Tibial artery (tissue), 4 donors: ENCODE measurements around the gene RBFOX1.

Experiments used
- DNase-seq, 2 donors: peaks; one replicate each; pipeline ENCODE4 v3.0.0-alpha.2; 2019
- H3K27ac ChIP-seq, 2 donors: fragments of 200-600 bp; sonication (generic) in 1 of 2; 1 replicate in 1 of 2; 2 replicates in 1 of 2; pipeline ENCODE4 v1.5.1; 2018 to 2019; ENCODE audit warnings: mild to moderate bottlenecking in 1 of 2
- H3K27me3 ChIP-seq, 2 donors: fragments of 200-600 bp; sonication (generic) in 1 of 2; one replicate each; pipeline versions ENCODE4 v1.5.1 to v1.6.0; 2016 to 2019
- H3K36me3 ChIP-seq, 3 donors: fragments of 200-600 bp; sonication (generic) in 2 of 3; one replicate each; pipeline ENCODE4 v1.5.1; 2016 to 2019; ENCODE audit warnings: mild to moderate bottlenecking in 2 of 3
- H3K4me1 ChIP-seq, 4 donors: fragments of 200-600 bp; sonication (generic) in 2 of 4; 1 replicate in 3 of 4; 2 replicates in 1 of 4; pipeline ENCODE4 v1.5.1; 2016 to 2019
- H3K4me3 ChIP-seq, 2 donors: fragments of 200-600 bp; sonication (generic) in 1 of 2; 1 replicate in 1 of 2; 2 replicates in 1 of 2; pipeline ENCODE4 v1.5.1; 2018 to 2019; ENCODE audit warnings: mild to moderate bottlenecking in 2 of 2
- H3K9me3 ChIP-seq, 3 donors: fragments of 200-600 bp; sonication (generic) in 1 of 3; one replicate each; pipeline ENCODE4 v1.5.1; 2016 to 2019
- CTCF ChIP-seq, 2 experiments: fragments of 200-600 bp in 1 of 2; fragments of 450-650 bp in 1 of 2; IDR thresholded peaks; one replicate each; pipeline ENCODE4 v1.5.1; 2017 to 2019; ENCODE audit warnings: antibody characterized with exemption in 2 of 2, mild to moderate bottlenecking in 1 of 2, moderate library complexity in 1 of 2
- intact Hi-C: fragments of 100-400 bp; cut with DNase I; formaldehyde crosslinking; loops from one replicate; pipeline ENCODE4 v1.15.0; 2023; ENCODE audit warnings: low total_unique reads

Gene RBFOX1

GRCh38 chr16:7705885-7706284, 373.2 kb downstream of the RBFOX1 start:
- no peaks in the 10 kb centered on the region for H3K36me3 ChIP-seq
- H3K4me1 ChIP-seq: no peaks in the 10 kb centered on the region
- no peaks in the 10 kb centered on the region for H3K27me3 ChIP-seq
- intact Hi-C loops: no loop called here
- H3K4me3 ChIP-seq: no peak overlapping the region
- H3K9me3 ChIP-seq: no peaks in the 10 kb centered on the region
- H3K27ac ChIP-seq: no peak overlapping the region
- TF ChIP-seq CTCF (IDR thresholded peaks at IDR 0.05): no peak
- DNase-seq: no peak

- H3K36me3 ChIP-seq: no peaks in the 10 kb centered on the region
- no peak for DNase-seq
- H3K27me3 ChIP-seq: no peaks in the 10 kb centered on the region
- no peak overlapping the region for H3K4me3 ChIP-seq
- no peaks in the 10 kb centered on the region for H3K4me1 ChIP-seq
- no peaks in the 10 kb centered on the region for H3K9me3 ChIP-seq
- no peak for TF ChIP-seq CTCF (IDR thresholded peaks at IDR 0.05)
- H3K27ac ChIP-seq: no peak overlapping the region
- intact Hi-C loops: no loop called here
These were observed 376.5 kb downstream of the RBFOX1 start for GRCh38 chr16:7709186-7709585.

GRCh38 chr16:7713244-7713643, 380.6 kb downstream of the RBFOX1 start:
- intact Hi-C loops: no loop called here
- no peak for TF ChIP-seq CTCF (IDR thresholded peaks at IDR 0.05)

GRCh38 chr16:7714775-7715174, 382.1 kb downstream of the RBFOX1 start:
- DNase-seq: no peak
- H3K27me3 ChIP-seq: no peaks in the 10 kb centered on the region
- TF ChIP-seq CTCF (IDR thresholded peaks at IDR 0.05): no peak

More at GRCh38 chr16:7713244-7713643, 380.6 kb downstream of the RBFOX1 start:
- Histone ChIP-seq H3K4me1 (no peaks in the 10 kb centered on the region), H3K27ac (no peak overlapping the region), H3K27me3 (no peaks in the 10 kb centered on the region), H3K9me3 (no peaks in the 10 kb centered on the region), H3K4me3 (no peak overlapping the region), H3K36me3 (no peaks in the 10 kb centered on the region)
- no peak for DNase-seq

GRCh38 chr16:7716660-7717550, 384.3 kb downstream of the RBFOX1 start:
- Histone ChIP-seq H3K9me3 (no peaks in the 10 kb centered on the region), H3K27me3 (no peaks in the 10 kb centered on the region), H3K4me1 (no peaks in the 10 kb centered on the region), H3K27ac (no peak overlapping the region), H3K4me3 (no peak overlapping the region), H3K36me3 (no peaks in the 10 kb centered on the region)
- no peak for DNase-seq
- intact Hi-C loops: no loop called here
- TF ChIP-seq CTCF (IDR thresholded peaks at IDR 0.05): no peak

More at GRCh38 chr16:7714775-7715174, 382.1 kb downstream of the RBFOX1 start:
- H3K27ac ChIP-seq: no peak overlapping the region
- H3K9me3 ChIP-seq: no peaks in the 10 kb centered on the region
- intact Hi-C loops: no loop called here
- no peaks in the 10 kb centered on the region for H3K4me1 ChIP-seq
- H3K4me3 ChIP-seq: no peak overlapping the region
- no peaks in the 10 kb centered on the region for H3K36me3 ChIP-seq
